ENCODE measurements around the gene ATP1A4.

ATP1A4 gene

GRCh38 chr1:160222546-160222945 is 71.1 kb downstream of the ATP1A4 start (continued):
- no peak for TF ChIP-seq PATZ1 (CRISPR knock-in tag; IDR thresholded peaks at IDR 0.05; ENCODE audit: borderline replicate concordance)
- no peak for TF ChIP-seq OSR1 (CRISPR knock-in tag; IDR thresholded peaks at IDR 0.05)
- no peak for TF ChIP-seq ZFP3 (CRISPR knock-in tag; IDR thresholded peaks at IDR 0.05)
- no peak for TF ChIP-seq RARB (CRISPR knock-in tag; IDR thresholded peaks at IDR 0.05)
- no peak for TF ChIP-seq ZFP30 (CRISPR knock-in tag; IDR thresholded peaks at IDR 0.05)

DNA sequence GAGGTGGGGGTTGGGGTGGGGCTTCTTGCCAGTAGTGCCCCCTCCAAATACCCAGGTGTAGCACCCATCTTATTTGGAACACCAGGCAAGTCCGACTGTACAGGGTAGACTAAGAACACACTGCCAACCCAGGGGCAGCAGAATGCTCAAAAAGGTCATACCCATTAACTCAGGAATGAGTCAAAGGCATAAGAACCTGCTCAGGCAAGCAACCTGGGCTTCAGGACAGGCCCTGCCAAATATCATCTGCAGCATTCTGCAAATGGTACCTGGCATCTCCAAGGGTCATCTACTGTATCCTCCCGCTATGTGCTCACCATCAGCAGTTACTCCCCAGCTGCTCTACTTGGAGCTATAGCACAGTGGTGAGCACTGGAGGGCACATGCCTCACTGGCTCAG is 73.2 kb downstream of the ATP1A4 start:
- no peak for ATAC-seq
- TF ChIP-seq ZNF565 (CRISPR knock-in tag; conservative IDR thresholded peaks at IDR 0.05; ENCODE audit: low read depth) (no peak), ZNF8 (CRISPR knock-in tag; IDR thresholded peaks at IDR 0.05) (no peak), ARNTL (CRISPR knock-in tag; IDR thresholded peaks at IDR 0.05; ENCODE audit: borderline replicate concordance, low read depth) (no peak), ZC3H10 (CRISPR knock-in tag; IDR thresholded peaks at IDR 0.05) (no peak), TSHZ2 (CRISPR knock-in tag; IDR thresholded peaks at IDR 0.05) (no peak), POU6F1 (CRISPR knock-in tag; IDR thresholded peaks at IDR 0.05; ENCODE audit: borderline replicate concordance, low read depth) (no peak), ESRRG (CRISPR knock-in tag; IDR thresholded peaks at IDR 0.05) (no peak), SNAI2 (CRISPR knock-in tag; IDR thresholded peaks at IDR 0.05) (no peak), TOX (CRISPR knock-in tag; IDR thresholded peaks at IDR 0.05; ENCODE audit: borderline replicate concordance) (no peak), GLIS3 (CRISPR knock-in tag; IDR thresholded peaks at IDR 0.05) (no peak), OSR1 (CRISPR knock-in tag; IDR thresholded peaks at IDR 0.05) (no peak), PPARA (CRISPR knock-in tag; IDR thresholded peaks at IDR 0.05; ENCODE audit: borderline replicate concordance) (no peak), CREB5 (CRISPR knock-in tag; IDR thresholded peaks at IDR 0.05; ENCODE audit: low read depth) (no peak), TCF4 (CRISPR knock-in tag; IDR thresholded peaks at IDR 0.05; ENCODE audit: borderline replicate concordance) (no peak), ZNF70 (CRISPR knock-in tag; IDR thresholded peaks at IDR 0.05) (no peak)
- TF ChIP-seq, protein P1, sequence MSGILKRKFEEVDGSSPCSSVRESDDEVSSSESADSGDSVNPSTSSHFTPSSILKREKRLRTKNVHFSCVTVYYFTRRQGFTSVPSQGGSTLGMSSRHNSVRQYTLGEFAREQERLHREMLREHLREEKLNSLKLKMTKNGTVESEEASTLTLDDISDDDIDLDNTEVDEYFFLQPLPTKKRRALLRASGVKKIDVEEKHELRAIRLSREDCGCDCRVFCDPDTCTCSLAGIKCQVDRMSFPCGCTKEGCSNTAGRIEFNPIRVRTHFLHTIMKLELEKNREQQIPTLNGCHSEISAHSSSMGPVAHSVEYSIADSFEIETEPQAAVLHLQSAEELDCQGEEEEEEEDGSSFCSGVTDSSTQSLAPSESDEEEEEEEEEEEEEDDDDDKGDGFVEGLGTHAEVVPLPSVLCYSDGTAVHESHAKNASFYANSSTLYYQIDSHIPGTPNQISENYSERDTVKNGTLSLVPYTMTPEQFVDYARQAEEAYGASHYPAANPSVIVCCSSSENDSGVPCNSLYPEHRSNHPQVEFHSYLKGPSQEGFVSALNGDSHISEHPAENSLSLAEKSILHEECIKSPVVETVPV (CRISPR knock-in tag; IDR thresholded peaks at IDR 0.05): no peak

DNA sequence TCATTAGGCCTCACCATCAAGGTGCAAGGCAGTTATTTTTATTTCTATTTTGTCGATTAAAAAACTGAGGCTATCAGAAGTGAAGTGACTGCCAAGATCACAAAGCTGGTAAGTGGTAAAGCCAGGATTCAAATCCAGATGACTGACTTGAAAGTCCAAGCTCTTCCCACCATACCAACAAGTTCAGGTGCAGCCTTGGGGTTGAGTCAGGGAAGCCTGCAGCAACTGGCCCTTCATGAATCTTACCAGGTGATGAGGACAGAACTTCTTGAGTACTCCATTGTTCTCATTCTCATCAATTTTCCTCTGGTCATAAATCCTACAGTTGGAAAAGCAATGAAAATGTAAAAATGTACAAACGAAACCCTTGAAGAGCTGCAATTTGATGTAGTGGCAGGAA is 73.9 kb downstream of the ATP1A4 start:
- no peak for ATAC-seq
- TF ChIP-seq TCF4 (CRISPR knock-in tag; IDR thresholded peaks at IDR 0.05; ENCODE audit: borderline replicate concordance) (no peak), ZFP30 (CRISPR knock-in tag; IDR thresholded peaks at IDR 0.05) (no peak), POU6F1 (CRISPR knock-in tag; IDR thresholded peaks at IDR 0.05; ENCODE audit: borderline replicate concordance, low read depth) (no peak), BACH2 (CRISPR knock-in tag; IDR thresholded peaks at IDR 0.05; ENCODE audit: borderline replicate concordance) (no peak), ESRRG (CRISPR knock-in tag; IDR thresholded peaks at IDR 0.05) (no peak), TOX (CRISPR knock-in tag; IDR thresholded peaks at IDR 0.05; ENCODE audit: borderline replicate concordance) (no peak), ZFP3 (CRISPR knock-in tag; IDR thresholded peaks at IDR 0.05) (no peak), ZC3H10 (CRISPR knock-in tag; IDR thresholded peaks at IDR 0.05) (no peak), CSDC2 (CRISPR knock-in tag; IDR thresholded peaks at IDR 0.05) (no peak), ZNF565 (CRISPR knock-in tag; conservative IDR thresholded peaks at IDR 0.05; ENCODE audit: low read depth) (no peak), ARNTL (CRISPR knock-in tag; IDR thresholded peaks at IDR 0.05; ENCODE audit: borderline replicate concordance, low read depth) (no peak), PPARA (CRISPR knock-in tag; IDR thresholded peaks at IDR 0.05; ENCODE audit: borderline replicate concordance) (no peak), TSHZ2 (CRISPR knock-in tag; IDR thresholded peaks at IDR 0.05) (no peak), ZNF70 (CRISPR knock-in tag; IDR thresholded peaks at IDR 0.05) (no peak), SNAI2 (CRISPR knock-in tag; IDR thresholded peaks at IDR 0.05) (no peak)

All from SK-N-SH treated with all-trans-retinoic acid at 6 μM for 48 hours (cell line).